Endothelial cell of umbilical vein (primary cell): ENCODE measurements around the gene PLCG2. TPM values are rescaled to one million over a fixed set of nuclear protein-coding genes. Genes with fewer than 3 reads are reported as not detected.

ENCODE experiments used
- BruUV-seq: library from RNA; stranded (reverse); fragments of 400-500 nt; replicated peaks from 2 replicates; lab custom pipeline; 2021; lab: Mats Ljungman, UMichigan
- CTCF ChIA-PET: fragments of 300-600, 350-600 bp; sonication (Branson Sonifier 250); formaldehyde crosslinking; loops from one replicate; lab custom pipeline; 2021; ENCODE audit warnings: antibody characterized with exemption, inconsistent platforms; lab: Charles Lee
- POLR2A ChIA-PET: fragments of 300-600, 350-600 bp; sonication (Branson Sonifier 250); formaldehyde crosslinking; loops from one replicate; lab custom pipeline; 2021; ENCODE audit warnings: antibody characterized with exemption, inconsistent platforms; lab: Charles Lee
- DNase-seq: peaks from one replicate; pipeline ENCODE4 v3.0.0-alpha.2; 2011; ENCODE audit warnings: low read depth, low spot score
- FAIRE-seq: peaks from 2 replicates; lab custom pipeline; 2011; peaks lifted over from hg19 to GRCh38; lab: Jason Lieb, UNC
- H2AFZ ChIP-seq: 2 replicates; pipeline ENCODE4 v1.6.0; 2012; ENCODE audit warnings: low read depth, low read length, control low read depth, inconsistent platforms
- H3K27ac ChIP-seq: 2 replicates; pipeline ENCODE4 v1.5.1; 2011; ENCODE audit warnings: low read depth, mild to moderate bottlenecking, control low read depth, low read length, moderate library complexity; ENCODE audit not compliant: insufficient read depth
- H3K27me3 ChIP-seq, 2 experiments: 2 replicates each; pipeline versions ENCODE4 v1.6.0 to v1.6.1; 2011; ENCODE audit warnings: low read length in 2 of 2, mixed read lengths in 1 of 2; ENCODE audit not compliant: control insufficient read depth in 2 of 2, insufficient read depth in 2 of 2
- H3K36me3 ChIP-seq, 2 experiments: 2 replicates in 1 of 2; 3 replicates in 1 of 2; pipeline ENCODE4 v1.5.1; 2011; ENCODE audit warnings: low read length in 2 of 2, mild to moderate bottlenecking in 1 of 2, moderate library complexity in 1 of 2; ENCODE audit not compliant: control insufficient read depth in 2 of 2, insufficient read depth in 2 of 2; ENCODE audit errors: extremely low read depth in 1 of 2
- H3K4me1 ChIP-seq: 3 replicates; pipeline ENCODE4 v1.5.1; 2011; ENCODE audit warnings: mild to moderate bottlenecking, low read length; ENCODE audit not compliant: control insufficient read depth, insufficient read depth; ENCODE audit errors: extremely low read depth
- H3K4me2 ChIP-seq: 2 replicates; pipeline ENCODE4 v1.6.1; 2011; ENCODE audit warnings: low read length, control low read depth, mixed read lengths; ENCODE audit not compliant: insufficient read depth
- H3K4me3 ChIP-seq, 3 experiments: fragments of 200-600 bp in 1 of 3; sonication (generic), shearing (Covaris generic) in 1 of 3; replicated peaks in 1 of 3; 2 replicates each; pipeline ENCODE4 v1.5.1; 2011 to 2016; ENCODE audit warnings: control low read depth in 3 of 3, low read length in 3 of 3, mild to moderate bottlenecking in 2 of 3, inconsistent platforms in 1 of 3, low read depth in 1 of 3, moderate library complexity in 1 of 3; ENCODE audit not compliant: insufficient read depth in 1 of 3
- H3K79me2 ChIP-seq: 2 replicates; pipeline ENCODE4 v1.6.0; 2012; ENCODE audit warnings: low read length, inconsistent platforms; ENCODE audit not compliant: control insufficient read depth, insufficient read depth
- H3K9ac ChIP-seq: replicated peaks from 2 replicates; pipeline ENCODE3; 2011; ENCODE audit warnings: low read length, control low read depth; ENCODE audit not compliant: insufficient read depth; ENCODE audit errors: extremely low read depth
- H3K9me1 ChIP-seq: replicated peaks from 3 replicates; pipeline ENCODE4 v1.6.0; 2011; ENCODE audit warnings: mild to moderate bottlenecking, low read length; ENCODE audit not compliant: control insufficient read depth, insufficient read depth; ENCODE audit errors: extremely low read depth
- H3K9me3 ChIP-seq: replicated peaks from 2 replicates; pipeline ENCODE4 v1.5.1; 2012; ENCODE audit warnings: low read length, inconsistent platforms; ENCODE audit not compliant: control insufficient read depth, insufficient read depth
- H4K20me1 ChIP-seq: replicated peaks from 2 replicates; pipeline ENCODE3; 2011; ENCODE audit warnings: mild to moderate bottlenecking, low read length; ENCODE audit not compliant: control insufficient read depth, insufficient read depth; ENCODE audit errors: extremely low read depth
- EZH2 ChIP-seq: IDR thresholded peaks from 2 replicates; pipeline ENCODE4 v1.6.1; 2012; ENCODE audit warnings: borderline replicate concordance, low read depth, mild to moderate bottlenecking, moderate library complexity, low read length, inconsistent platforms; ENCODE audit not compliant: severe bottlenecking
- FOS ChIP-seq: IDR thresholded peaks from 2 replicates; pipeline ENCODE4 v1.6.1; 2011; ENCODE audit warnings: mild to moderate bottlenecking, low read length, moderate library complexity, borderline replicate concordance; ENCODE audit not compliant: insufficient read depth
- GATA2 ChIP-seq: IDR thresholded peaks from 2 replicates; pipeline ENCODE4 v1.7.0; 2011; ENCODE audit warnings: low read depth, mild to moderate bottlenecking, moderate library complexity, mixed read lengths, low read length; ENCODE audit not compliant: insufficient read length, insufficient read depth
- JUN ChIP-seq: IDR thresholded peaks from 2 replicates; pipeline ENCODE4 v1.6.1; 2011; ENCODE audit warnings: borderline replicate concordance, low read depth; ENCODE audit not compliant: insufficient read length, insufficient read depth
- MYC ChIP-seq: IDR thresholded peaks from one replicate; pipeline ENCODE4 v1.6.1; 2011; ENCODE audit warnings: mild to moderate bottlenecking, low read depth, low read length
- POLR2A ChIP-seq: IDR thresholded peaks from 2 replicates; pipeline ENCODE4 v1.6.1; 2012; ENCODE audit warnings: low read depth, mild to moderate bottlenecking, control low read depth, low read length
- POLR2AphosphoS5 ChIP-seq: IDR thresholded peaks from 2 replicates; pipeline ENCODE4 v1.6.1; 2012; ENCODE audit warnings: low read depth, mild to moderate bottlenecking, control low read depth, low read length, moderate library complexity; ENCODE audit not compliant: insufficient read depth
- dilution Hi-C: fragments of 300-500 bp; cut with MboI; formaldehyde crosslinking; loops from one replicate; pipeline ENCODE4 v1.15.0; 2019; ENCODE audit warnings: low sequenced_read_pairs; ENCODE audit not compliant: extremely low pct_ligation_motif_present
- intact Hi-C: fragments of 100-400 bp; cut with micrococcal nuclease; formaldehyde crosslinking; loops from one replicate; pipeline ENCODE4 v1.10.0; 2022
- polyA plus RNA-seq, 4 experiments: library from polyadenylated mRNA; depleted of rRNA in 3 of 4; stranded (reverse) in 3 of 4; unstranded in 1 of 4; fragments of >200 nt; gene quantifications; 2 replicates each; pipeline versions ENCODE4 v1.2.1 to v1.2.3, GENCODE V29; 2011 to 2012; ENCODE audit warnings: missing spikeins in 1 of 4
- total RNA-seq: library from RNA; stranded (reverse); gene quantifications from 2 replicates; pipeline ENCODE4 v1.2.3, GENCODE V29; 2021
- TF ChIP-seq, protein P1 (sequence below): IDR thresholded peaks from 2 replicates; pipeline ENCODE4 v1.6.1; 2011; ENCODE audit not compliant: insufficient read depth, insufficient read length
- TF ChIP-seq, protein P2 (sequence below), 2 donors: IDR thresholded peaks; 1 replicate in 1 of 2; 2 replicates in 1 of 2; pipeline ENCODE4 v1.5.1; 2011; ENCODE audit warnings: low read length in 2 of 2, mild to moderate bottlenecking in 2 of 2, moderate library complexity in 2 of 2, control low read depth in 1 of 2, inconsistent platforms in 1 of 2, low read depth in 1 of 2; ENCODE audit not compliant: insufficient read depth in 1 of 2; ENCODE audit errors: extremely low read depth in 1 of 2

Gene PLCG2
- total and polyA plus RNA-seq, 2 donors (not counting 3 experiments of a cell fraction or from before 2014, with no cell fraction given) = 10.8 to 13.6 TPM

DNA sequence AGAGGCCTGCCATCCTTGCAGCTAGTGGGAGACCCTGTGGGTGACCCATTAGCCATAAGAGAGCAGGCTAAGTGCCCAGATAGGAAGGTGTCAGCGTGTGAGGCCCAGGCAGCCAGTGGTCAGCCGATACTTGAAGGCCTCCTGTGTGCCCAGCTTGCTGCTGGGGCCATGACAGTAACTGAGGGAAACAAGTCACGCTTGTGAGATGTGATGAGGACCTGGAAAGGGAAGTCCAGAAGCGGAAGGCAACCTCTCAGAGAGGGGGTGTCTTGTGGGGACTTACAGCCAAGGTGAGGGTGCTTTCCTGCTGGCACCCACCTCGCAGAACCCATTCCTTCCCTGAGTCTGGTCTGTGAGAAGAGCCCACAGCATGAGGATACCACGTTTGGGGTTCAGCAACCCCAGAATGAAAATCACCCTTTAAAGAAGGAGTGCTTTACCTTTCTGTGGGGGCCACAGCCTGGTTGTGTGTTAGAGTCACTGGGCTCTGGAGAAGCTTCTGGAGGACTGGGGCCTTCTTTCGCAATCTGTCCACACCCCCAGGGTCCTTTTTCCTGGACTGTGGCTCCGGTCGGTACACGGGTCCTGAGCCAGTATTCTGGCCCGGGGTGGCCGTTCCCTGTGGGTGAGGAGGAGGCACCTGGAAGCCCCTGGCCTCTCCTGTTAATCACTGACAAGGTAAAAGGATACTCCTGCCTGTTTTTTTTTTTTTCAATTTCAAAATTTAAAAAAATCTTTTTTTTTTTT is 53.9 kb downstream of the PLCG2 start:
- no peak overlapping the region for H3K4me3 ChIP-seq
- no peak overlapping the region for H2AFZ ChIP-seq
- no peak overlapping the region for H3K27ac ChIP-seq
- H3K9ac ChIP-seq = no peak overlapping the region
- no peak for DNase-seq
- no peaks in the 10 kb centered on the region for H4K20me1 ChIP-seq
- H3K27me3 ChIP-seq = no peaks in the 10 kb centered on the region
- no peaks in the 10 kb centered on the region for H3K36me3 ChIP-seq
- dilution Hi-C loops = no loop called here
- POLR2A ChIA-PET = no interaction called here
- no peak for FAIRE-seq
- BruUV-seq = no TSS peak
- no peaks in the 10 kb centered on the region for H3K4me1 ChIP-seq
- CTCF ChIA-PET = interaction anchor here (1.7 kb wide), 1 partner anchor 40 kb away, joined by 5 read pairs; no protein-coding TSS in a partner anchor
- TF ChIP-seq POLR2A = no peak
- TF ChIP-seq JUN = no peak
- no peak for TF ChIP-seq MYC
- no peak for TF ChIP-seq FOS
- no peak for TF ChIP-seq EZH2
- TF ChIP-seq, protein P1, sequence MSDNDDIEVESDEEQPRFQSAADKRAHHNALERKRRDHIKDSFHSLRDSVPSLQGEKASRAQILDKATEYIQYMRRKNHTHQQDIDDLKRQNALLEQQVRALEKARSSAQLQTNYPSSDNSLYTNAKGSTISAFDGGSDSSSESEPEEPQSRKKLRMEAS = no peak
- TF ChIP-seq, protein P2, sequence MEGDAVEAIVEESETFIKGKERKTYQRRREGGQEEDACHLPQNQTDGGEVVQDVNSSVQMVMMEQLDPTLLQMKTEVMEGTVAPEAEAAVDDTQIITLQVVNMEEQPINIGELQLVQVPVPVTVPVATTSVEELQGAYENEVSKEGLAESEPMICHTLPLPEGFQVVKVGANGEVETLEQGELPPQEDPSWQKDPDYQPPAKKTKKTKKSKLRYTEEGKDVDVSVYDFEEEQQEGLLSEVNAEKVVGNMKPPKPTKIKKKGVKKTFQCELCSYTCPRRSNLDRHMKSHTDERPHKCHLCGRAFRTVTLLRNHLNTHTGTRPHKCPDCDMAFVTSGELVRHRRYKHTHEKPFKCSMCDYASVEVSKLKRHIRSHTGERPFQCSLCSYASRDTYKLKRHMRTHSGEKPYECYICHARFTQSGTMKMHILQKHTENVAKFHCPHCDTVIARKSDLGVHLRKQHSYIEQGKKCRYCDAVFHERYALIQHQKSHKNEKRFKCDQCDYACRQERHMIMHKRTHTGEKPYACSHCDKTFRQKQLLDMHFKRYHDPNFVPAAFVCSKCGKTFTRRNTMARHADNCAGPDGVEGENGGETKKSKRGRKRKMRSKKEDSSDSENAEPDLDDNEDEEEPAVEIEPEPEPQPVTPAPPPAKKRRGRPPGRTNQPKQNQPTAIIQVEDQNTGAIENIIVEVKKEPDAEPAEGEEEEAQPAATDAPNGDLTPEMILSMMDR (IDR thresholded peaks at IDR 0.05; ENCODE audit: extremely low read depth in 1 of 2, insufficient read depth in 1 of 2, low read depth in 1 of 2, low read length in 2 of 2) = no peak
- TF ChIP-seq POLR2AphosphoS5 = no peak
- TF ChIP-seq GATA2 = no peak
- intact Hi-C loops = no loop called here
- no peaks in the 10 kb centered on the region for H3K9me1 ChIP-seq
- no peaks in the 10 kb centered on the region for H3K79me2 ChIP-seq
- H3K4me2 ChIP-seq = no peak overlapping the region
- no peaks in the 10 kb centered on the region for H3K9me3 ChIP-seq
